GM23248 (cell line): ENCODE results near the gene DDAH1.

ENCODE experiments used
- EZH2 ChIP-seq: fragments of 200-600 bp; sonication (generic); IDR thresholded peaks from 2 replicates; pipeline ENCODE4 v1.6.1; 2018; ENCODE audit warnings: antibody characterized with exemption, mild to moderate bottlenecking; ENCODE audit not compliant: insufficient read depth, poor library complexity, severe bottlenecking
- EZH2phosphoT487 ChIP-seq: fragments of 200-600 bp; sonication (generic); IDR thresholded peaks from 2 replicates; pipeline ENCODE4 v1.6.1; 2018; ENCODE audit warnings: antibody characterized with exemption, moderate library complexity, mild to moderate bottlenecking, low read depth; ENCODE audit not compliant: insufficient read depth

DNA sequence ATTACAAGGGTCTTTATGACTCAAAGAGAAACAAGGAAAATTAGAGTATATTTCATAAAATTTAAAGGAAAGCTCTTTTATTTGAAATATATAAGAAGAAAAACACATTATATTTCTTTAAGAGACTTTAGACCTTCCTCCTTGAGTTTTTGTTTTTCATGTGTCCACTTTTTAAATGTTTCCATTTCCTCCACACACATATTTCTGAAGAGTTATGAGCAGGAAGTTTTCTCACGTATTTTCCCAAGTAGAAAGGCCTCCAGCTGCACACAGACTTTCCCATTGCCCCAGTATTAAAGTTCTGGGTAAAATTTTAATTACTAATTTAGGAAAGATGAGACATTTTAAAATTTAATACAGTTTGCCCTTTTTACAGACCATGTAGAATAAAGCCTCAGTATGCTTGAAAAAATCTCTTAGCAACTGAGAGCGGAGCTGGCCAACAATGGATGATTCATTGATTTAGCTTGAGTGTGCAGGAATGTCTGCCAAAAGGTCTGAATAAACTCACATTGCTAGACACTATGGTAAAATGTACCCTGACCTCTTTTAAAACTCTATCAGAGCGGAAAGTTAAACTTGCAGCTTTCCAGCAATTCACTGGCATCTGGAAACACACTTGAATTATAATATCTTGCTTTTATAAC is 57.9 kb downstream of the DDAH1 start:
- TF ChIP-seq EZH2 = no peak
- no peak for TF ChIP-seq EZH2phosphoT487
